ENCODE results near the gene UBE2I. TPM values are rescaled to one million over a fixed set of nuclear protein-coding genes. Genes with fewer than 3 reads are reported as not detected.
"Not testable (repeated sequence)": the region's sequence is repeated elsewhere in the genome, so short reads cannot be mapped to it uniquely, and the experiment has no call there.

UBE2I gene
- total RNA-seq, 6 experiments from 2014 or later, result 25.0 to 48.0 (median 39.3) TPM

DNA sequence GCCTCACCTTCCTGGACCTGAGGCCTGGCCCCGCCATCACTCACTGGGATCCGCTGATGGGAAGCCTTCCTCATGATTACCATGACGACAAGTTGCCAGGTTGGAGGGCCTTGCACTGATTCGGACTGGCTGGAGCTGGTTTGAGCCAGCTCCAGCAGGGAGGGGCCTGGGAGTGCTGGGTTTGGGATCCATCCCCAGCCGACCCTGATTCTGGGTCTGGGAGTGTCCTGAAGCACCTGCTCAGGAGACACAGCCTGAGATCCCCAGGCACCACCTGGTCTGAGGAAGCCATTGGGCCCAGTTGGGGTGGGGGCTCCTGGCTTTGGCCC, 18.1 kb downstream of the UBE2I start:
- Histone ChIP-seq H3K36me3 (peaks cover 0 to 20% (median 8%) of the 10 kb centered on the region in 4 donors), H3K27me3 (peaks cover 0 to 1% of the 10 kb centered on the region in 2 donors), H3K27ac (no peak overlapping the region), H3K9me3 (no peaks in the 10 kb centered on the region), H3K4me1 (peaks cover 0 to 15% (median 7%) of the 10 kb centered on the region in 4 donors), H3K4me3 (no peak overlapping the region)
- intact Hi-C loops (cut with DNase I), result no loop called here
- ATAC-seq (no peak), DNase-seq (no peak)
- no peak for TF ChIP-seq POLR2A (IDR thresholded peaks at IDR 0.05)
- TF ChIP-seq, protein P1, sequence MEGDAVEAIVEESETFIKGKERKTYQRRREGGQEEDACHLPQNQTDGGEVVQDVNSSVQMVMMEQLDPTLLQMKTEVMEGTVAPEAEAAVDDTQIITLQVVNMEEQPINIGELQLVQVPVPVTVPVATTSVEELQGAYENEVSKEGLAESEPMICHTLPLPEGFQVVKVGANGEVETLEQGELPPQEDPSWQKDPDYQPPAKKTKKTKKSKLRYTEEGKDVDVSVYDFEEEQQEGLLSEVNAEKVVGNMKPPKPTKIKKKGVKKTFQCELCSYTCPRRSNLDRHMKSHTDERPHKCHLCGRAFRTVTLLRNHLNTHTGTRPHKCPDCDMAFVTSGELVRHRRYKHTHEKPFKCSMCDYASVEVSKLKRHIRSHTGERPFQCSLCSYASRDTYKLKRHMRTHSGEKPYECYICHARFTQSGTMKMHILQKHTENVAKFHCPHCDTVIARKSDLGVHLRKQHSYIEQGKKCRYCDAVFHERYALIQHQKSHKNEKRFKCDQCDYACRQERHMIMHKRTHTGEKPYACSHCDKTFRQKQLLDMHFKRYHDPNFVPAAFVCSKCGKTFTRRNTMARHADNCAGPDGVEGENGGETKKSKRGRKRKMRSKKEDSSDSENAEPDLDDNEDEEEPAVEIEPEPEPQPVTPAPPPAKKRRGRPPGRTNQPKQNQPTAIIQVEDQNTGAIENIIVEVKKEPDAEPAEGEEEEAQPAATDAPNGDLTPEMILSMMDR (IDR thresholded peaks at IDR 0.05), result no peak
- 80% methylated on average over 1 of the region's 5 CpGs for WGBS (ENCODE audit: insufficient coverage, low coverage, low lambda C conversion rate, missing lambda C conversion rate)

DNA sequence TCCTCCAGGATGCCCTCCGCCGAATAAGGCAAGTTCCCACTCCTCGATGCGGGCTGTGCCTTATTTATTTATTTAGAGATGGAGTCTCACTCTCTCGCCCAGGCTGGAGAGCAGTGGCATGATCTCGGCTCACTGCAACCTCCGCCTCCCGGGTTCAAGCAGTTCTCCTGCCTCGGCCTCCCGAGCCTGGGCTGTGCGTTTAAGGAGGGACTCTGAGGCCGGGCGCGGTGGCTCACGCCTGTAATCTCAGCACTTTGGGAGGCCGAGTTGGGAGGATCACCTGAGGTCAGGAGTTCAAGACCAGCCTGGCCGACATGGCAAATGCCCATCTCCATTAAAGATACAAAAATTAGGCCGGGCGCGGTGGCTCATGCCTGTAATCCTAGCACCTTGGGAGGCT, 18.7 kb downstream of the UBE2I start:
- WGBS (ENCODE audit: insufficient coverage, low coverage, low lambda C conversion rate, missing lambda C conversion rate), result 75% methylated on average over 4 of the region's 20 CpGs
- H3K9me3 ChIP-seq; H3K27me3 ChIP-seq; H3K4me3 ChIP-seq; ATAC-seq; H3K27ac ChIP-seq; DNase-seq; intact Hi-C loops (cut with DNase I): not testable (repeated sequence)
- peaks cover 0 to 18% (median 9%) of the 10 kb centered on the region in 4 donors for H3K4me1 ChIP-seq
- peaks cover 0 to 19% (median 8%) of the 10 kb centered on the region in 4 donors for H3K36me3 ChIP-seq

DNA sequence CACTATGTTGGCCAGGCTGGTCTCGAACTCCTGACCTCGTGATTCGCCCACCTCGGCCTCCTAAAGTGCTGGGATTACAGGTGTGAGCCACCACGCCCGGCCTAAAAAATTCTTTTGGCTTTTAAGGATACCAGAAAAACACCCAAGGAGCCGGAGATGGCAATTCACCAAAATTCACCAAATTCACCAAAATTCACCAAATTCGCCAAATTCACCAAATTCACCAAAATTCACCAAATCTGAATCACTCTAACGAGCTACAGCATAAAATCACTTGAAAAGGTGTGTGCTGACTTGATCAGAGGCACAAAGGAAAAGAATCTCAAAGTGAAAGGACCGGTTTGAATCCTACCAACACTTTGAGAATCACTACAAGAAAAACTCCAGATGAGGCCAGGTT, 19.5 kb downstream of the UBE2I start:
- WGBS (ENCODE audit: insufficient coverage, low coverage, low lambda C conversion rate, missing lambda C conversion rate), result 86% methylated on average over 6 of the region's 10 CpGs
- H3K27me3 ChIP-seq; H3K27ac ChIP-seq; ATAC-seq; H3K9me3 ChIP-seq; intact Hi-C loops (cut with DNase I); H3K4me3 ChIP-seq; DNase-seq: not testable (repeated sequence)
- Histone ChIP-seq H3K36me3 (peaks cover 0 to 14% (median 7%) of the 10 kb centered on the region in 4 donors), H3K4me1 (peaks cover 0 to 23% (median 9%) of the 10 kb centered on the region in 4 donors)

DNA sequence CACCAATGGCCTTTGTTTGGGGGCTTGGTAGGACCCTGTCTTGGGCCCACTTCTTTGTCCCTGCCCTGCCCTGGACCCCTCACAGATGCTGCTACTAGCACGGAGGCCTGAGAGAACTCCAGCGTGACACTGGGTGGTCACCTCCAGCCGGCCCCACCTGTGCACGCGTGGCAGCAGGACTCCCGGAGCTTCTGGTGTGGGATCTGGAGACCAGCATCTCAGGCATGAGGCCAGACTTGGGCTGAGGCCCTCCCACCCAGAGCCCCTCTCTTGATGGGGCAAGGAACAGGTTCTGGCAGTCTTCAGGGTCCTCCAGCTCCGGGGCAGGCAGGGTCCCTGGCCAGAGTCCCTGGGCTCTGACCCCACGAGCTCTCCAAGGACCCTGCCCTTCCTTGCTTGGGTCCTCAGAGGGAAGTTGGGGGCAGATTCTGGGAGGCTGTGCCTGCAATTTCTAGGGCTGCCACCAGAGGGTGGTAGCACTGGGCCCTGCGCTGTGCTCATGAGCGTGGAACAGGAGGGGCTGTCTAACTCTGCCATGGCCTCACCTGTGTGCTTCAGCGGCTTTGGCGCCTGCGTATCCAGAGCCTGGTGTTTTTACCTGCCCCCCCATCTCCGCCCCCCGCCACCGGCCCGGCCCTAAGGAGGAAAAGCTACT, 21.0 kb downstream of the UBE2I start:
- TF ChIP-seq, protein P1 (IDR thresholded peaks at IDR 0.05), result peak in 3 of 4 donors; percentile 27 to 38 (median 30)
- TF ChIP-seq POLR2A (IDR thresholded peaks at IDR 0.05), result no peak
- no peak for DNase-seq
- WGBS (ENCODE audit: insufficient coverage, low coverage, low lambda C conversion rate, missing lambda C conversion rate), result 61% methylated on average over 8 of the region's 17 CpGs

DNA sequence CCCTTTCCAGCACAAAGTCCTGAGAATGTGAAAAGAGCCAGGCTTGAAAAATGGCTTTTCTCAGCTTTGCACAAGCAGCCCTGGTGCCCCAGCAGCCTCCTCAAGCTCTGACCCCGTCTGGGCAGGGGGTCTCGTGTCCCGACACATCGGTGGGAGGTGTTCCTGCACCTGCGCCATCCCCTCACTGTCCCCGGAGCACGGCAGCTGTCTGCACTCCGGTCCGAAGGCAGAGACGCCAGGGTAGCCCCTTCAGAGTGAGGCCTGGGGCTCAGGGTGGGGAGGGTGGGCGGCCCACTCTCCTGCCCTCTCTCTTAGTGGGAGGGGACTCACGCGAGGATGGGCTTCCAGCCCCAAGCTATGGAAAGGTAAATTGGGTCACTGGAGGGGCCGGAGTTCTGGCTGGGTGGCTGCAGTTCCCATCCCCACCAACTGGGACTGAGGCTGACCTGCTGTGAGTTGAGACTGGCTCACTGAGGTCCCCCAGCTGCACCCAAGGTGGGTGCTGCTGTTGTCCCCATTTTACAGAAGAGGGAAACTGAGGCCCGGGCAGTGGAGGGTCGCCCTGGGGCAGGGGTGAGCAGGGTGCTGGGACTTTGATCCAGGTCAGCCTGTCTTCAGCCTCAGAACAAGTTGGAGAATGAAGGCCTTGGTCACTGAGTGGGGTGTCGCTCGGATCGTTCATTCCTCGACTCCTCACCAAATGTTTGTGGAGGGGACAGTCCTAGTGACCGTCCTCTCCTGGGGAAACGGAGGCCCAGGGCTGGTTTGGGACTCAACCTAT, 21.7 kb downstream of the UBE2I start:
- TF ChIP-seq POLR2A (IDR thresholded peaks at IDR 0.05), result no peak
- TF ChIP-seq, protein P1 (IDR thresholded peaks at IDR 0.05), result no peak
- Histone ChIP-seq H3K4me3 (peak overlapping the region in 2 of 3 donors; percentile 11 to 39), H3K9me3 (no peaks in the 10 kb centered on the region), H3K4me1 (peaks cover 0 to 24% (median 9%) of the 10 kb centered on the region in 4 donors), H3K27me3 (peaks cover 0 to 8% of the 10 kb centered on the region in 2 donors), H3K36me3 (no peaks in the 10 kb centered on the region), H3K27ac (peak overlapping the region in 2 of 3 donors; percentile 37 to 46)
- 51% methylated on average over 9 of the region's 22 CpGs for WGBS (ENCODE audit: insufficient coverage, low coverage, low lambda C conversion rate, missing lambda C conversion rate)
- intact Hi-C loops (cut with DNase I), result no loop called here
- ATAC-seq (no peak), DNase-seq (no peak)

More for the DNA sequence above, 21.0 kb downstream of the UBE2I start:
- no peaks in the 10 kb centered on the region for H3K9me3 ChIP-seq
- no peak overlapping the region for H3K27ac ChIP-seq
- H3K4me1 ChIP-seq, result peaks cover 0 to 24% (median 9%) of the 10 kb centered on the region in 4 donors
- H3K36me3 ChIP-seq, result peaks cover 0 to 2% (median 0%) of the 10 kb centered on the region in 4 donors
- H3K27me3 ChIP-seq, result peaks cover 0 to 8% of the 10 kb centered on the region in 2 donors
- H3K4me3 ChIP-seq, result no peak overlapping the region
- intact Hi-C loops (cut with DNase I), result no loop called here
- ATAC-seq, result no peak
